Cardiac muscle cell (in vitro differentiated cells and primary cell): ENCODE data around the gene SMCO2. TPM values are rescaled to one million over a fixed set of nuclear protein-coding genes. Genes with fewer than 3 reads are reported as not detected.

Source experiments
- DNase-seq, 2 donors: peaks; one replicate each; pipeline versions ENCODE4 v3.0.0 to v3.0.0-alpha.2; 2010 to 2017; ENCODE audit warnings: low read depth in 1 of 2, low spot score in 1 of 2
- H3K27ac ChIP-seq: fragments of 200-600 bp; sonication (generic); 2 replicates; pipeline ENCODE4 v1.5.1; 2016
- H3K27me3 ChIP-seq: fragments of 200-600 bp; sonication (generic); 2 replicates; pipeline ENCODE4 v1.6.0; 2016; ENCODE audit warnings: control low read depth
- H3K36me3 ChIP-seq: fragments of 200-600 bp; sonication (generic); 2 replicates; pipeline ENCODE4 v1.5.1; 2016; ENCODE audit warnings: control low read depth
- H3K4me1 ChIP-seq: fragments of 200-600 bp; sonication (generic); 2 replicates; pipeline ENCODE4 v1.8.1; 2017; ENCODE audit warnings: low read depth, mild to moderate bottlenecking, mixed run types
- H3K4me3 ChIP-seq: fragments of 200-600 bp; sonication (generic); 2 replicates; pipeline ENCODE4 v1.5.1; 2016; ENCODE audit warnings: mild to moderate bottlenecking
- H3K9me3 ChIP-seq: fragments of 200-600 bp; sonication (generic); 2 replicates; pipeline ENCODE4 v1.5.1; 2017; ENCODE audit warnings: low read depth, mild to moderate bottlenecking, control low read depth
- CTCF ChIP-seq: IDR thresholded peaks from 2 replicates; pipeline ENCODE4 v1.5.1; 2012; ENCODE audit warnings: low read depth, mild to moderate bottlenecking, low read length
- polyA plus RNA-seq: library from polyadenylated mRNA; unstranded; fragments of >200 nt; fragmentation: Nextera tagmentation; extraction: Ambion mirVana; gene quantifications from 2 replicates; pipeline ENCODE4 v1.2.1, GENCODE V29; 2016
- total RNA-seq: library from RNA; depleted of rRNA; stranded (reverse); fragments of >200 nt; gene quantifications from 2 replicates; pipeline ENCODE4 v1.2.3, GENCODE V29; 2016

SMCO2 gene
- total and polyA plus RNA-seq, 2 experiments from 2014 or later: not detected

GRCh38 chr12:27548301-27549199 is 102.0 kb downstream of the SMCO2 start:
- Histone ChIP-seq H3K4me3 (no peak overlapping the region), H3K36me3 (no peaks in the 10 kb centered on the region), H3K27me3 (no peaks in the 10 kb centered on the region), H3K9me3 (no peaks in the 10 kb centered on the region), H3K4me1 (peaks cover 8% of the 10 kb centered on the region), H3K27ac (no peak overlapping the region)
- no peak for DNase-seq
- no peak for TF ChIP-seq CTCF

- Histone ChIP-seq H3K4me3 (no peak overlapping the region), H3K4me1 (peaks cover 8% of the 10 kb centered on the region), H3K9me3 (no peaks in the 10 kb centered on the region)
Observed at GRCh38 chr12:27549236-27549800, 102.8 kb downstream of the SMCO2 start.

GRCh38 chr12:27549801-27550652 is 103.5 kb downstream of the SMCO2 start:
- Histone ChIP-seq H3K27me3 (no peaks in the 10 kb centered on the region), H3K27ac (no peak overlapping the region), H3K4me3 (no peak overlapping the region), H3K9me3 (no peaks in the 10 kb centered on the region), H3K4me1 (peaks cover 8% of the 10 kb centered on the region), H3K36me3 (no peaks in the 10 kb centered on the region)
- DNase-seq: peak; percentile 7 to 98
- TF ChIP-seq CTCF: no peak

More at GRCh38 chr12:27549236-27549800, 102.8 kb downstream of the SMCO2 start:
- peak in 1 of 2 donors; percentile 82 for DNase-seq
- Histone ChIP-seq H3K27me3 (no peaks in the 10 kb centered on the region), H3K27ac (no peak overlapping the region), H3K36me3 (no peaks in the 10 kb centered on the region)
- TF ChIP-seq CTCF: no peak

- Histone ChIP-seq H3K4me3 (no peak overlapping the region), H3K27ac (no peak overlapping the region), H3K27me3 (no peaks in the 10 kb centered on the region), H3K36me3 (no peaks in the 10 kb centered on the region), H3K9me3 (no peaks in the 10 kb centered on the region), H3K4me1 (peaks cover 8% of the 10 kb centered on the region)
- TF ChIP-seq CTCF: no peak
- peak in 1 of 2 donors; percentile 50 for DNase-seq
Observed at GRCh38 chr12:27550653-27550975, 104.1 kb downstream of the SMCO2 start.

GRCh38 chr12:27551172-27551840 is 104.8 kb downstream of the SMCO2 start:
- peaks cover 8% of the 10 kb centered on the region for H3K4me1 ChIP-seq
- no peak overlapping the region for H3K27ac ChIP-seq
- H3K4me3 ChIP-seq: no peak overlapping the region
- no peaks in the 10 kb centered on the region for H3K27me3 ChIP-seq
- TF ChIP-seq CTCF: no peak
- peak in 1 of 2 donors; percentile 24 for DNase-seq
- H3K9me3 ChIP-seq: no peaks in the 10 kb centered on the region
- no peaks in the 10 kb centered on the region for H3K36me3 ChIP-seq
